ENCODE measurements around the gene DHX16. TPM values are rescaled to one million over a fixed set of nuclear protein-coding genes. Genes with fewer than 3 reads are reported as not detected.

The DHX16 gene
- total and polyA plus RNA-seq, 9 of the 15 experiments (the other 6 are each of a cell fraction or from before 2014, with no cell fraction given) = 14.6 to 66.1 (median 47.5) TPM

DNA sequence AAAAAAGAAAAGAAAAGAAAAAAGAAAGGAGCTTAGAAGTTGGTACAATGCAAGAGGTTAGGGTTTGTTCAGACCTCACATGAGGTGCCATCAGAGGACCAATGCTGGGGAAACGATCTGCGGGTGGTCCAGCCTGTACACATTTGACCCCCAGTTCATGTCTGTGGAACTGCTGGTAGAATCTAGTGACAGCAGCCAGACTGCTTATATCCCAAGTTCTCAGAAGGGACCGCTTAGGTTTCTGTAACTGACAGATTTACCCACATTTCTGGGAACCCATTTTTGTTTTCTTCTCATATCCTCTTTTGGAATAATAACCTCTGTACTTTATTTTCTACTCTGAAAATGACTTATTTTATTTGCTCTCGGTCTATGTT lies 8.9 kb upstream of the DHX16 start (continued):
- no peak for TF ChIP-seq NFE2 (IDR thresholded peaks at IDR 0.05; ENCODE audit: low read depth)
- TF ChIP-seq ATF1 (CRISPR knock-in tag; IDR thresholded peaks at IDR 0.05) = no peak
- TF ChIP-seq ATF1 (tag; IDR thresholded peaks at IDR 0.05) = no peak
- TF ChIP-seq EP300 (IDR thresholded peaks at IDR 0.05; ENCODE audit: low read length) = no peak
- no peak for TF ChIP-seq NCOA4 (IDR thresholded peaks at IDR 0.05; ENCODE audit: partially characterized antibody)
- TF ChIP-seq RBBP5 (IDR thresholded peaks at IDR 0.05; ENCODE audit: borderline replicate concordance, insufficient read depth, low read length, poor library complexity, severe bottlenecking) = no peak
- TF ChIP-seq OTX1 (CRISPR knock-in tag; IDR thresholded peaks at IDR 0.05) = no peak
- no peak for TF ChIP-seq JUN (IDR thresholded peaks at IDR 0.05; ENCODE audit: borderline replicate concordance, low read depth, low read length)
- no peak for TF ChIP-seq JUN (CRISPR knock-in tag; IDR thresholded peaks at IDR 0.05; ENCODE audit: borderline replicate concordance)
- no peak for TF ChIP-seq ZSCAN29 (IDR thresholded peaks at IDR 0.05)
- TF ChIP-seq ZNF511 (CRISPR knock-in tag; IDR thresholded peaks at IDR 0.05) = no peak
- TF ChIP-seq TOE1 (IDR thresholded peaks at IDR 0.05; ENCODE audit: borderline replicate concordance) = no peak
- no peak for TF ChIP-seq TOE1 (CRISPR knock-in tag; IDR thresholded peaks at IDR 0.05; ENCODE audit: borderline replicate concordance, low read depth)
- TF ChIP-seq MEIS2 (IDR thresholded peaks at IDR 0.05; ENCODE audit: partially characterized antibody) = peak; percentile 79
- TF ChIP-seq ZNF212 (CRISPR knock-in tag; IDR thresholded peaks at IDR 0.05) = no peak
- no peak for TF ChIP-seq ZNF311 (CRISPR knock-in tag; IDR thresholded peaks at IDR 0.05)
- TF ChIP-seq ZNF764 (CRISPR knock-in tag; IDR thresholded peaks at IDR 0.05; ENCODE audit: low read depth) = 0 out of 2 replicates have a peak, but pooled peaks have one; percentile 3
- TF ChIP-seq ZNF174 (CRISPR knock-in tag; IDR thresholded peaks at IDR 0.05) = no peak
- TF ChIP-seq RFX1 (IDR thresholded peaks at IDR 0.05) = no peak
- no peak for TF ChIP-seq EHMT2 (IDR thresholded peaks at IDR 0.05)
- TF ChIP-seq CHD7 (IDR thresholded peaks at IDR 0.05; ENCODE audit: low read depth, low read length) = no peak

All from K562 (cell line).